ENCODE measurements around the gene CNNM2.

- TF ChIP-seq CTCF (IDR thresholded peaks at IDR 0.05; ENCODE audit: low read length) (no peak), EZH2 (IDR thresholded peaks at IDR 0.05; ENCODE audit: borderline replicate concordance, low read length) (no peak)
These were observed 160.2 kb downstream of the CNNM2 start for GRCh38 chr10:103078309-103078615.
